CD4-positive, CD25-positive, alpha-beta regulatory T cell (primary cell): ENCODE results near the gene ATP2A3. TPM values are rescaled to one million over a fixed set of nuclear protein-coding genes. Genes with fewer than 3 reads are reported as not detected.
"Not testable (repeated sequence)": the region's sequence is repeated elsewhere in the genome, so short reads cannot be mapped to it uniquely, and the experiment has no call there.

Experiments
- ATAC-seq, 2 donors: fragments of 150-1000 bp; cut with Tn5 transposase; one replicate each; pipeline ENCODE4 v1.10.0; 2021; ENCODE audit warnings: low read depth in 2 of 2, moderate number of reproducible peaks in 2 of 2, moderate library complexity in 1 of 2
- DNase-seq, 3 donors: peaks; one replicate each; pipeline versions ENCODE4 v3.0.0 to v3.0.0-alpha.2; 2012 to 2022; ENCODE audit warnings: mixed read lengths in 1 of 3
- H3K27ac ChIP-seq: one replicate; pipeline ENCODE4 v1.7.0; 2013; ENCODE audit warnings: mild to moderate bottlenecking, low read length; ENCODE audit not compliant: insufficient read depth, poor library complexity, severe bottlenecking
- H3K27me3 ChIP-seq: one replicate; pipeline ENCODE4 v1.7.0; 2013; ENCODE audit warnings: low read length; ENCODE audit not compliant: control insufficient read depth, insufficient read depth
- H3K36me3 ChIP-seq: one replicate; pipeline ENCODE4 v1.7.0; 2013; ENCODE audit warnings: mild to moderate bottlenecking, low read length, moderate library complexity; ENCODE audit not compliant: control insufficient read depth, insufficient read depth
- H3K4me1 ChIP-seq: 2 replicates; pipeline ENCODE4 v1.7.0; 2013; ENCODE audit warnings: mild to moderate bottlenecking, low read length; ENCODE audit not compliant: insufficient read depth, control insufficient read depth, poor library complexity, severe bottlenecking
- H3K4me3 ChIP-seq: one replicate; pipeline ENCODE4 v1.7.0; 2013; ENCODE audit warnings: low read depth, mild to moderate bottlenecking, low read length, moderate library complexity
- H3K9me3 ChIP-seq, 2 experiments: 1 replicate in 1 of 2; 2 replicates in 1 of 2; pipeline ENCODE4 v1.7.0; 2013; ENCODE audit warnings: low read length in 2 of 2, mild to moderate bottlenecking in 1 of 2, moderate library complexity in 1 of 2; ENCODE audit not compliant: control insufficient read depth in 2 of 2
- H3K27ac Mint-ChIP-seq, 3 donors: one replicate each; pipeline ENCODE4 v1.8.0; 2020 to 2022; ENCODE audit warnings: mild to moderate bottlenecking in 3 of 3, mixed read lengths in 3 of 3, moderate library complexity in 2 of 3
- H3K27me3 Mint-ChIP-seq: one replicate; pipeline ENCODE4 v1.8.0; 2022; ENCODE audit warnings: mild to moderate bottlenecking, mixed read lengths
- H3K36me3 Mint-ChIP-seq: one replicate; pipeline ENCODE4 v1.8.0; 2020; ENCODE audit warnings: mixed read lengths
- H3K4me1 Mint-ChIP-seq, 4 donors: one replicate each; pipeline ENCODE4 v1.8.0; 2020 to 2022; ENCODE audit warnings: mixed read lengths in 4 of 4, mild to moderate bottlenecking in 1 of 4
- H3K4me3 Mint-ChIP-seq, 4 donors: one replicate each; pipeline ENCODE4 v1.8.0; 2020 to 2022; ENCODE audit warnings: mild to moderate bottlenecking in 4 of 4, mixed read lengths in 4 of 4, moderate library complexity in 3 of 4
- H3K9me3 Mint-ChIP-seq, 7 donors: one replicate each; pipeline ENCODE4 v1.8.0; 2020 to 2022; ENCODE audit warnings: mixed read lengths in 7 of 7, mild to moderate bottlenecking in 3 of 7, moderate library complexity in 2 of 7
- polyA plus RNA-seq, 4 donors: library from polyadenylated mRNA; unstranded; fragments of 300-500 nt; fragmentation: Illumina TruSeq; gene quantifications; one replicate each; pipeline ENCODE4 v1.2.3, GENCODE V29; 2021
- total RNA-seq: library from RNA; stranded (reverse); gene quantifications from one replicate; pipeline ENCODE4 v1.2.3, GENCODE V29; 2022

The ATP2A3 gene
- total and polyA plus RNA-seq, 5 donors from 2014 or later: 33.5 to 306 (median 43.8) TPM

- no peaks in the 10 kb centered on the region for H3K4me1 Mint-ChIP-seq
- no peak overlapping the region for H3K27ac ChIP-seq
- no peak overlapping the region for H3K4me3 ChIP-seq
- peaks cover 0 to 10% (median 4%) of the 10 kb centered on the region in 7 donors for H3K9me3 Mint-ChIP-seq
- no peaks in the 10 kb centered on the region for H3K4me1 ChIP-seq
- H3K36me3 ChIP-seq: no peaks in the 10 kb centered on the region
- no peak overlapping the region for H3K27ac Mint-ChIP-seq
- peaks cover 36% of the 10 kb centered on the region for H3K27me3 Mint-ChIP-seq
- peaks cover 10% of the 10 kb centered on the region in 2 experiments for H3K9me3 ChIP-seq
- ATAC-seq: no peak
- H3K27me3 ChIP-seq: peaks cover 10% of the 10 kb centered on the region
- no peak overlapping the region for H3K4me3 Mint-ChIP-seq
- DNase-seq: no peak
- no peaks in the 10 kb centered on the region for H3K36me3 Mint-ChIP-seq
Observed at GRCh38 chr17:3995067-3995466, 30.8 kb upstream of the ATP2A3 start.

- Histone ChIP-seq H3K4me3 (no peak overlapping the region), H3K36me3 (no peaks in the 10 kb centered on the region), H3K4me1 (no peaks in the 10 kb centered on the region), H3K9me3 (peaks cover 10% of the 10 kb centered on the region in 2 experiments), H3K27me3 (peaks cover 10% of the 10 kb centered on the region), H3K27ac (no peak overlapping the region)
- Mint-ChIP-seq H3K36me3 (no peaks in the 10 kb centered on the region), H3K27ac (no peak overlapping the region), H3K9me3 (peaks cover 0 to 10% (median 4%) of the 10 kb centered on the region in 7 donors), H3K4me3 (no peak overlapping the region), H3K27me3 (peaks cover 36% of the 10 kb centered on the region), H3K4me1 (no peaks in the 10 kb centered on the region)
- no peak for DNase-seq
- no peak for ATAC-seq
Observed at GRCh38 chr17:3994221-3994576, 30.0 kb upstream of the ATP2A3 start.

- Mint-ChIP-seq H3K4me3 (no peak overlapping the region), H3K27ac (no peak overlapping the region)
- no peaks in the 10 kb centered on the region for H3K36me3 ChIP-seq
Observed at GRCh38 chr17:3993493-3994220, 29.4 kb upstream of the ATP2A3 start.

GRCh38 chr17:3992370-3992769 is 28.1 kb upstream of the ATP2A3 start:
- Histone ChIP-seq H3K9me3 (peaks cover 10% of the 10 kb centered on the region in 2 experiments), H3K27ac (no peak overlapping the region), H3K4me3 (no peak overlapping the region), H3K27me3 (peaks cover 10% of the 10 kb centered on the region), H3K36me3 (no peaks in the 10 kb centered on the region), H3K4me1 (no peaks in the 10 kb centered on the region)
- no peak overlapping the region for H3K27ac Mint-ChIP-seq
- DNase-seq (no peak), ATAC-seq (no peak)
- H3K27me3 Mint-ChIP-seq: peaks cover 39% of the 10 kb centered on the region
- no peaks in the 10 kb centered on the region for H3K36me3 Mint-ChIP-seq
- H3K9me3 Mint-ChIP-seq: peaks cover 0 to 10% (median 4%) of the 10 kb centered on the region in 7 donors
- no peaks in the 10 kb centered on the region for H3K4me1 Mint-ChIP-seq
- no peak overlapping the region for H3K4me3 Mint-ChIP-seq

More at GRCh38 chr17:3993493-3994220, 29.4 kb upstream of the ATP2A3 start:
- H3K9me3 ChIP-seq: peaks cover 10% of the 10 kb centered on the region in 2 experiments
- H3K4me3 ChIP-seq: no peak overlapping the region
- Mint-ChIP-seq H3K36me3 (no peaks in the 10 kb centered on the region), H3K9me3 (peaks cover 0 to 10% (median 4%) of the 10 kb centered on the region in 7 donors), H3K27me3 (peaks cover 36% of the 10 kb centered on the region), H3K4me1 (no peaks in the 10 kb centered on the region)
- H3K27ac ChIP-seq: no peak overlapping the region
- peaks cover 10% of the 10 kb centered on the region for H3K27me3 ChIP-seq
- ATAC-seq: no peak
- no peaks in the 10 kb centered on the region for H3K4me1 ChIP-seq
- DNase-seq: no peak

GRCh38 chr17:3991699-3992098 is 27.5 kb upstream of the ATP2A3 start:
- peaks cover 0 to 10% (median 4%) of the 10 kb centered on the region in 7 donors for H3K9me3 Mint-ChIP-seq
- not testable (repeated sequence) for H3K4me3 Mint-ChIP-seq, DNase-seq, H3K36me3 Mint-ChIP-seq, H3K36me3 ChIP-seq, H3K27ac Mint-ChIP-seq, H3K4me1 ChIP-seq, H3K27ac ChIP-seq, H3K4me1 Mint-ChIP-seq, H3K4me3 ChIP-seq, ATAC-seq
- H3K27me3 ChIP-seq: peaks cover 10% of the 10 kb centered on the region
- peaks cover 42% of the 10 kb centered on the region for H3K27me3 Mint-ChIP-seq
- peaks cover 10% of the 10 kb centered on the region in 2 experiments for H3K9me3 ChIP-seq

GRCh38 chr17:3990386-3991127 is 26.3 kb upstream of the ATP2A3 start:
- Mint-ChIP-seq H3K27ac (no peak overlapping the region), H3K4me1 (no peaks in the 10 kb centered on the region), H3K4me3 (no peak overlapping the region), H3K36me3 (no peaks in the 10 kb centered on the region), H3K27me3 (peaks cover 32% of the 10 kb centered on the region), H3K9me3 (peaks cover 0 to 10% (median 3%) of the 10 kb centered on the region in 7 donors)
- Histone ChIP-seq H3K4me1 (no peaks in the 10 kb centered on the region), H3K27ac (no peak overlapping the region), H3K27me3 (peaks cover 8% of the 10 kb centered on the region), H3K4me3 (no peak overlapping the region), H3K9me3 (peaks cover 10% of the 10 kb centered on the region in 2 experiments), H3K36me3 (no peaks in the 10 kb centered on the region)
- DNase-seq: no peak
- ATAC-seq: no peak

GRCh38 chr17:3989041-3989886 is 25.0 kb upstream of the ATP2A3 start:
- H3K27ac Mint-ChIP-seq: no peak overlapping the region

More at GRCh38 chr17:3989041-3989886, 25.0 kb upstream of the ATP2A3 start:
- Histone ChIP-seq H3K27me3 (peaks cover 2% of the 10 kb centered on the region), H3K4me3 (no peak overlapping the region), H3K36me3 (no peaks in the 10 kb centered on the region), H3K27ac (no peak overlapping the region), H3K4me1 (no peaks in the 10 kb centered on the region), H3K9me3 (no peaks in the 10 kb centered on the region)
- DNase-seq: no peak
- H3K4me3 Mint-ChIP-seq: no peak overlapping the region
- H3K27me3 Mint-ChIP-seq: peaks cover 21% of the 10 kb centered on the region
- no peaks in the 10 kb centered on the region for H3K36me3 Mint-ChIP-seq
- H3K4me1 Mint-ChIP-seq: no peaks in the 10 kb centered on the region
- H3K9me3 Mint-ChIP-seq: peaks cover 0 to 3% (median 0%) of the 10 kb centered on the region in 7 donors
- no peak for ATAC-seq
